ENCODE results near the gene KLHL26.

Gene KLHL26

DNA sequence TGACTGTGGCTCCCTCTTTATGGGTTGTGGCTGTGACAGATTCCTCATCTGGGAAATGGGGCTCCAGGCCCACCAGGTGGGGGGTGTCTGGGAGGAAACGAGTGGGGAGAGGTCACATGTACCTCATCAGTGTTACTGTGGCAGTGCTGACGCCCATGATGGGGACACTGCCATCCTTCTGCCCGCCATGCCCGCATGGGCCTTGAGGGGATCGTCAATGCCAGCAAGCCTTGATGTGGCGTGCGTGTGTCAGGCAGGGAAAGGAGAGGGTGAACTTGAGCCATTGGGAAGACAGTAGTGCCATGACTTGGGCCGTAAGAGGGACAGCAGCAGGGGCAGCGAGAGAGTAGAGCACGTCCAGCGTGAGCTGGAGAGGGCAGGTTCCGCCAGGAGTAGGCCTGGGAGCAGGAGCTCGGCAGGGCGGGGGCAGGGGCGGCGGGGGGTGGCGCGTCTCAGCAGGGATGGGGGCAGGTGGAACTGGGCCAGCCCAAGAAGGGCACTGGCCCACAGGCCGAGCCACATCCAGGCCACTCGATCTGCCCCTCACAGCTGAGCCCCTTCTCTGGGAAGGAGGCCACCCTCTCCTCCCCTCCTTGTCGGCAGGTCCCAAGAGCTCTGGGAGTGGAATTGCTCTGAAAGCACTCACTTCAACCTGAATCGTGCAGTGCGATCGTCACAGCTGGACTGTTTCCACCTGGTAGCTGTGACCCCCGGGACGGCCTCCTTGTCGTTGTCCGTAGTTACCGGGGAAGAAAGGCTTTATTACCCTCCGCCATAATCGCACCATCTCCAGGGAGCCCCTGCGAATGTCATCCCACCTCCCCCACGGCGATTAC, 9.9 kb downstream of the KLHL26 start:
- no peak for DNase-seq (ENCODE audit: low read depth in 1 of 2, low spot score in 1 of 2)

DNA sequence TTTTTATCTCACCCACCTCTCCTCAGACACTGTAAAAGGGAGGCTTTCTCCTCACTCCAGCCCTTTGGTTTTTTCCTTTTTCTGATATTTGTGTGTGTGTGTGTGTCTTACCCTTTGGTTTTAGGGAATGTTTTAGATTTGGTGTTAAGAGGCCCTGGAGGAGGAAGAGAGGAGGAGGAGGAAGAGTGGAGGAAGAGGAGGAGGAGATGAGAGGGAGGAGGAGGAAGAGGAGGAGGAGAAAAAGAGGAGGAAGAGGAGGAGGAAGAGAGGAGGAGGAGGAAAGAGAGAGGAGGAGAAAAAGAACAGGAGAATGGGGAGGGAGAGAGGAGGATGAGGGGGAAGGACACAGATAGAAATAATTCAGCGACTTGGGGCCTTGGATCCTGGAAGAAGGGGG, 10.5 kb downstream of the KLHL26 start:
- DNase-seq (ENCODE audit: low read depth in 1 of 2, low spot score in 1 of 2), result no peak

DNA sequence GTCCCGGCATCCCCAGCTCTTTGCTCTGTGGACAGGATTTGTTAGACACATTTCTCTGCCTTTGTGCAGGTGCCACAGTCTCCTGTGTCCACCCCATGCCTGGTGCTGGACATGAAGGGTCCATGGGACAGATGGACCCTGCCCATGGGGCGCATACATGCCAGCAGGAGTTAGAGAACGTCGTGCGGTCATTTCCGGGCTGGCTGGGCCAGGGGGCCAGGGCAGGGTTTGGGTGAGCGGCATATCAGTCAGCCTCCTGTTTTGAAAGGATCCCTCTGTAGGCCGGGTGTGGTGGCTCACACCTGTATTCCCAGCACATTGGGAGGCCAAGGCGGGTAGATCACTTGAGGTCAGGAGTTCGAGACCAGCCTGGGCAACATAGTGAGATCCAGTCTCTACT, 11.0 kb downstream of the KLHL26 start:
- DNase-seq (ENCODE audit: low read depth in 1 of 2, low spot score in 1 of 2), result no peak

DNA sequence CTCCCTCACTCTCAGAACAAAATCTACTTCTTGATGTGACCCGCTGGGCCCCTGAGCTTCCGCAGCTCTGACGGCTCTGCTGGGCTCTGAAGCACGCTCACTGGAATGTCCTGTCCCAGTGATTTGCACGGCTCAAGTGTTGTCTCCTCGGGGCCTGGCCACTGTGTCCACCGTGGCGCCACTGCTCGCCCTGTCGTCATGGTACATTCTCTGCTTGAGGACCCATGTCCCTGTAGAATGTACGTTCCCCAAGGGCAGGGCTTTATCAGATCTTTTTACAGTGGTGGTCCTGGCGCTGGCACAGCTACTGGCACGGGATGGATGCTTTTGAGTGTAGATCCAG, 12.1 kb downstream of the KLHL26 start:
- no peak for DNase-seq (ENCODE audit: low read depth in 1 of 2, low spot score in 1 of 2)

DNA sequence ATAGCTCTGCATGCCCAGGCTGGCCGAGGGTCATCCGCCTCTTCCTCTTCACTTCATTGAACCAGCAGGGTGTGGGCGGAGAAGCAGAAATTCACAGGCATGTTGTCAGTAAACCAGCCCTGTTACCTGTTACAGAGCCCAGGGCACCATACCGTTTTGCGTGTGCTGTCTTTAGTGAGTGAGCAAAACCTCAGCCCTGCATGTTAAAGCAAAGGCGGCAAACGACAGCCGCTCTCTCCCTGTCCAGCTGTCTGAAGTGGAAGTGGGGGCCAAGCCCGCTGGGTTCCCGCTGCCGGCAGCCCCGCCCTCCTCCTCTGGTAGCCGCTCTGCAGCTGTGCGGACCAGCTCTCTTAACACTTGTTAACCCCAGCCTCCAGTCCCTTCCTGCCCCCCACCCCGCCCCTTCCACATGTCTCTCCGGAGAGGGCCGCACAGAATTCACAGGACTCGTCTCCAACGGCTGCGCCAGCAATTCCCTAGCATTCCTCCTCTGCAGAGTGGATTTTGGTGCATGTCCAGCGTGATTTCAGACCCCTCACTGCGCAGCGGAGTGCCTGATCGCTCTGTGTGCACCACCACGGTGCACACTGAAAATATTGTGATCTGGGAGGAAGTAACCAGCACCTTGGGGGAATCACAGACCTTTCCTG, 12.7 kb downstream of the KLHL26 start:
- DNase-seq (ENCODE audit: low read depth in 1 of 2, low spot score in 1 of 2), result no peak

DNA sequence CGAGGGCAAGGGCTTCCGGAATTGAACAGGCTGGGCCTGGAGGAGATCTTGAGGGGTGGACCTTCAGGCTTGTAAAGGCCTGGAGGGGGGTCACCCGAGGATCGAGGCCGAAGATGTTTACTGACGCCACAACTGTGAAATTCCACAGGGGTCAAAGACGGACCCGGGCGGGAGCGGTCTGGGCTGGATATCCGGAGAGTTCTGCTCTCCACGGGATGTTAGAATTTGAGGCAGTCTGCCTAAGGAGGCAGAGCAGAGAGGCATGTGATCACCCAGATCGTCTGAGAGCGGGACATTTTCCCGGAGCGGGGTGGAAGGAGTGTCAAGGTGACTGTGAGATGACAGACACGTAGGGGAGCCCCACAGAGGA, 13.2 kb downstream of the KLHL26 start:
- no peak for DNase-seq (ENCODE audit: low read depth in 1 of 2, low spot score in 1 of 2)

DNA sequence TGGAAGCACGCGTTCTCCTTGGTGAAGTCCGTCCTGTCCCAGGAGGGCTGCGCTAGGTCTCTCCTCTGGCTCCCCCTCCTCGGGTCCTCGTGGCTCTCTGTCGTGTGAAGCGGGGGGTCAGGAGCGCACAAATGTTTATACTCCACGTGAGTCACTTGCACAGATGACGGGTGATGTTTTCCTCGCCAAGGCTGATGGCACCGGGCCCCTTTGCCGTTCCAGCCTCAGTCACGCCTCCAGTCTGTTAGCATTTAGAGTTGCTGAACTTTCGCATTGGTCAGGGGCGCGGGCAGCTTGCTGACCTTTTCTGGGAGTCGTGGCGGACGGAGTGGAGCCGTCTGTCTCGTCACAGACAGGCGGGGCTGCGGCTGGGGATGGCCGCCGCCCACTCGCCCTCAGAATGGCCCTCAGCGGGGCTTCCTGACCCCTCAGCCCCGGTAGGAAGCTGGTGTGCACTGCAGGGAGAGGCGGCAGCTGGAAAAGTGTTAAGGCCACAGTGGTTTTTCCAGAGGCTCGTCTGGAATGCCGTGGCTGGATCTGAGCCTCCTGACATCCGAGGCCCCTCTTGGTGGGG, 13.7 kb downstream of the KLHL26 start:
- no peak for DNase-seq (ENCODE audit: low read depth in 1 of 2, low spot score in 1 of 2)

DNA sequence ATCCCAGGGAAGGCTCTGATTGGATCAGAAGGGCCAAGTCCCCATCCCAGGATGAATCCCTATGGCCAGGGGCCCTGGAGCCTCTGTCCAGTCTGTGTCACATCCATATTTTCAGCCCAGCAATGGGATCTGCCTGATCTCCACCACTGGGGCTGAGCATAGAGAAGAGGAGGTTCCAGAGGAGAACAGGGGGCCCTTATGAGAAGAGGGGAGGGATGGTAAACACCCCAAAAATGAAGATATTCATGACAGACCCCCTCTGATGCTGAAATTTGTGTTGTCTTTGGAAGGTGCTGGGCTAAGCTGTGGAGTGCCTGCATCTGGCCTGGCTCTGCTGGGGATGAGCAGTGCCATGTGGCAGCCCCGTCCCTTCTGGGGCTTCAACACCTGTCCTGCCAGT, 14.5 kb downstream of the KLHL26 start:
- no peak for DNase-seq (ENCODE audit: low read depth in 1 of 2, low spot score in 1 of 2)

DNA sequence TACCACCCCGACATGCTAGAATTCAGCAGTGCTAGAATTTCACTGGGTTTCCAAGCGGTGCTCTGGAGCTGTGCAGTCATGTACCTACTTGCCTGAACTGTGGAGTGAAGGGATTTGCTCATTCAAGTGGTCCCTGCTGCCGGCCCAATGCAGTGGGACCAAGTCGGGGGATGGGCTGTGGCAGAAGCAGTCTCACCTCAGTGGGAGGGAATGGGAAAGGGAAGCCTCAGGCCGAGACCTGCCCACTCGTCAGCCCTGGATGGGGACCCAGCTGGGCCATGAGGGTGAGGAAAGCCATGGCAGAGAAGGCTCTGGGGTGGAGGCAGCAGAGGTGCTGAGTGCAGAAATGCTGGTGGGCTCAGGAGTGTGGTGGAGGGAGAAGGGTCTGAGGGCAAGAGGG, 14.9 kb downstream of the KLHL26 start:
- DNase-seq (ENCODE audit: low read depth in 1 of 2, low spot score in 1 of 2), result no peak

DNA sequence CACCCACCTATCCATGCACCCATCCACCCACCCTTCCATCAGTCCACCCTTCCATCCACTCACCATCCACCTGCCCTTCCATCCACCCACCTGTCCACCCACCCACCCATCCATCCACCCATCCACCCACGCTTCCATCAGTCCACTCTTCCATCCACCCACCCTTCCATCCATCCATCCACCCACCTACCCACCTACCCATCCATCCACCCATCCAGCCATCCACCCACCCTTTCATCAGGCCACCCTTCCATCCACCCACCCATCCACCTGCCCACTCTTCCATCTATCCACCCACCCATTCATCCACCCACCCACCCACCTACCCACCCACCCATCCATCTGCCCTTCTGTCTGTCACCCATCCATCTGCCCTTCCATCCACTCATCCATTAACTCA, 17.0 kb downstream of the KLHL26 start:
- no peak for DNase-seq (ENCODE audit: low read depth in 1 of 2, low spot score in 1 of 2)

DNA sequence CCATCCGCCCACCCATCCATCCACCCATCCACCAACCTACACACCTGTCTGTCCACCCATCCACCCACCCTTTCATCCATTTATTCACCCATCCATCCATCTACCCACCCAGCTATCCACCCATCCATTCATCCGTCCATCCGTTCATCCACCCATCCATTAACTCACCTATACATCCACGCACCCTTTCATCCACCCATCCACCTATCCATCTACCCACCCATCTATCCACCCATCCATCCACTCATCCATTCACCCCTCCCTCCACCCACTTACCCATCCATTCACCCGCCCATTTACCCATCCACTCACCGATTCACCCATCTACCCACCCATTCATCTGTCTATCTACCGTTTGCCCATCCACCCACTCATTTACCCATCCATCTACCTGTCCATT, 17.6 kb downstream of the KLHL26 start:
- DNase-seq (ENCODE audit: low read depth in 1 of 2, low spot score in 1 of 2), result no peak

DNA sequence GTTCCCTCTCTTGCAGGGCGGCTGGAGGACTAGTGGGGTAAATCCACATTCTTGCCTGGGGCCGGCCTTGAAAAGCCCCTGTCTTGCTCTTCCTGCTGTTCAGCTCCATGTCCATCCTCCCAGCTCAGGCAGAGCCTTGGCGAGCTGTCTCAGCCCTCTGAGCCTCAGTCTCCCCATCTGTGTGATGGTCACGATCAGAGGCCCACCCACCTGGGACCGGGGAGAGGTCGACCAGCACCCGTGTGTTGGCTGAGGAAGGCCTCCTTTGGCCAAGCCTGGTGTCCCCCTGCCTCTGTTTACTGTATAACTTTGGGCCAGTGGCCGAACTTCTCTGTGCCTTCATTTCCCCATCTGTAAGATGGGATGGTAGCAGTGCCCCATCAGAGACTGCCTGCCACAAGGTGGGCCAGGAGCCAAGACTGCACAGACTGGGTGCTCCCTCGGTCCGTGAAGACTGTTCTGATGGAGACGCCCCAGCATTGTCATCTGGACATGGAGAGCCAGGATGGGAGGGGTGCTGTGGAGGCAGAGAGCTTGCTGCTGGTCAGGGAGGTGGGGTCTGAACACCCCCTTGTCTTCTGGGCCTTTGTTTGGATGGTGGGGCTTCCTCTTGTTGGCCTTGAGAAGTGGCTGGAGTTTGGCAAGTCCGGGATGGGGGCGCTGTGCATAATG, 18.5 kb downstream of the KLHL26 start:
- DNase-seq (ENCODE audit: low read depth in 1 of 2, low spot score in 1 of 2), result no peak

DNA sequence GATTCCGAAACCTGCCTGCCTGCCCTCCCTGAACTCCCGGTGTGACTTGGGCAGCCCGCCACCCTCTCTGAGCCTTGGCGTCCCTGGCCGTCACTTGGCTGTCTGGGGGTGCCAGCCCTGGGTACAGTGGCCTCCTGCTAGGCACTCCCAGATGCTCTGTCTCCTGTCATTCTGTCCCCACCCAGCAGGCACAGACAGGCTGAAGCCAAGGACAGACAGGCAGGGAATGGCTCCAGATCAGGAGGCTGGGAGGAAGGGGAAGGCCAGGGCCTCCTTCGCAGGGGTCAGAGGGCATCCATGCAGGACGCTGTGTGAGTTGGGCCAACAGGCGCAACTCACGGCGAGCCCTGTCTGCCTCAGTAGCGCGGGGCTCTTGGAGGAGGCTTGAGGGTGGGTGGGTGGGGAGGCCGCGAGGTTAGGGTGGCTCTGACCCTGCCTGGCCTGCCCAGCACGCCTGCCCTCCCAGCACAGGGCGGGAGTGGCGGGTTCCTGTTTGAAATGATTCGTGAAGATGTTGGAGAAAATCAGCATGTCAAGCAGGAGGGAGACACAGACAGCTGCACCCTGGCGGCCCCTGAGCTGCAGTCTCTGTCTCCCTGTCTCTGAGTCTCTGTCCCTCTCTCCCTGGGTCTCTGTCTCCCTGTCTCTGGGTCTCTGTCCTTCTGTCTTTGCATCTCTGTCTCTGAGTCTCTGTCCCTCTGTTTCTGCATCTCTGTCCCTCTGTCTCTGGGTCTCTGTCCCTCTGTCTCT, 19.7 kb downstream of the KLHL26 start:
- no peak for DNase-seq (ENCODE audit: low read depth in 1 of 2, low spot score in 1 of 2)

DNA sequence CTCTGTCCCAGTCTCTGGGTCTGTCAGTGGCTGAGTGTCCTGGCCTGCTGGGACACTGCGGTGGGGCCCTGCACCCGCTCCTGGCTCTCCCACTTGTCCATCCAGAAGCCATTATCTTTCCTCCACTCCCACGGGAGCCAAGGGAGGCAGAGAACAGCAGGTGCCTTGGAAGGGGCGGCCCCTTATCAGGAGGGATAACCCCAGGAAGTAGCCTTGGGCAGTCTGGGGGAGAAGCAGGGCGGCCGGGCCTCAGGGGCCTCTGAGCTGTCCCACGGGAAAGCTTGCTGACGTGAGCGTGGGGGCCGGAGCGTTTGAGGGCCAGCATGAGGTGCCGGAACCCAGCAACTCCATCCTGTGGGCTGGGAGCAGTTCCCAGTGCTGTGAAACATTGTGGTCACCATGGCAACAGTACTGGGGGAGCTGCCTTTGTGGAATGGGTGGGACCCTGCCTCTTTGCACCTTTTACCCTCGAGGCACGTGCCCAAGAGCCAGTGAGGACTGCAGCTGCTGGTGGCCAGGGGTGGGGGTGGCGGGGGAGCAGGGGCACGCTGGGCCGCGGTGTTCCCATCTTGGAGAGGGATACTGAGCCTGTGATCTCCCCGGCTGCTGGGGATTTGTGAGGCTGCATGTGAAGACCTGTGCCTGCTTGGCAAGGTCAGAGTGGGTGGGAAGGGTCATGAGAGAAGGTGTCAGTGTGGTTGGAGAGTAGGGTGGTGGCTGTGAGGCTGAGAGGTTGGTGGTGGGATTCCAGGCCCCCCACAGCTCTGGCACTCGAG, 20.9 kb downstream of the KLHL26 start:
- DNase-seq (ENCODE audit: low read depth in 1 of 2, low spot score in 1 of 2), result no peak

DNA sequence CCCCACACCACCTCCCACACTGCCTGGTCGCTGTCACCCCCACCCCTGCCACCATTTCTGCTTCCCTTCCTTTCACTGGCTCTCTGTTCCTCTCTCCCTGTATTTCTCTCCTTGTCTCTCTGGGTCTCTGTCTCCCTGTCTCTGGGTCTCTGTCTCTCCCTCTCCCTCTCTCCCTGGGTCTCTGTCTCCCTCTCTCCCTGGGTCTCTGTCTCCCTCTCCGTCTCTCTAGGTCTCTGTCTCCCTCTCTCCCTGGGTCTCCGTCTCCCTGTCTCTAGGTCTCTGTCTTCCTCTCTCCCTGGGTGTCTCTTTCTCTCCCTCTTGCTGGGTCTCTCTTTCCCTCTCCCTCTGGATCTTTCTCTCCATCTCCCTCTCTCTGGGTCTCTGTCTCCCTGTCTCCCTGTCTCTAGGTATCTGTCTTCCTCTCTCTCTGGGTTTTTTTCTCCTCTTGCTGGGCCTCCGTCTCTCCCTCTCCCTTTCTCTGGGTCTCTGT, 21.6 kb downstream of the KLHL26 start:
- DNase-seq (ENCODE audit: low read depth in 1 of 2, low spot score in 1 of 2), result no peak

DNA sequence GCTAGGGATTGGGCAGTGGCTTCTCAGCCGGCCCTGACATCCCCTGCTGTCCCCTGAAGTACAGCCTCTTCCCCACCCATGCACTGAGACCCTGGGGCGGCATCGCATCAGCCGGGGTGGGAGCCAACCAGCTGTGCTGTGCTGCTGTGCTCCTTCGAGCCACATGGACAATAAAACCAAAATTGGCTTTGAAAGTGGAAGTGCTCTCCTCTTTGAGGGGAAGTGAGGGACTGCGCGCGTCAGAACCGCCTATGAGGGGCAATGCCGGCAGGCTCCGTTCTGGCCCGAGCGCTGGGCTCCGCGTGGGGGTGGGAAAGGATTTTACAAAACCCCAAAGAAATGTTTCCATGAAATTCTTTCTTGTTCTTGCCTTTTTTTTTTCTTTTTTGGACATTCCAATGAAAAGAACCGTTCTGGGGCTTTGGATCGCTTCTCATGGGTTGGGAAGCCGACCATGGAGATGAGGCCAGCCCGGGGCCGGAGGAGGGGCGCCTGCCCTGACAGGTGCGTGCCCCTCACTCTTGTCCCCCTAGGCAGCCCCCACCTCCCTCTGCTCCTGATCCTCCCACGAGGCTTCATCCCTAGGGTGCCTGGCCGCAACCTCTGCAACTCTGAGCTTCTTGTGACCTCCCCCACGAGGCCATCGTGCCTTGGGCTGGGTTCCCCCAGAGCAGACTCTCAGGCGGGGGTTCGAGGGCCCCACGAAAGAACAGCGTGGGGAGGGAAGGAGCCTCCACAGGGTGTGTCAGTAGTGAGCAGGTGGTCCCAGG, 22.6 kb downstream of the KLHL26 start:
- DNase-seq (ENCODE audit: low read depth in 1 of 2, low spot score in 1 of 2), result no peak

DNA sequence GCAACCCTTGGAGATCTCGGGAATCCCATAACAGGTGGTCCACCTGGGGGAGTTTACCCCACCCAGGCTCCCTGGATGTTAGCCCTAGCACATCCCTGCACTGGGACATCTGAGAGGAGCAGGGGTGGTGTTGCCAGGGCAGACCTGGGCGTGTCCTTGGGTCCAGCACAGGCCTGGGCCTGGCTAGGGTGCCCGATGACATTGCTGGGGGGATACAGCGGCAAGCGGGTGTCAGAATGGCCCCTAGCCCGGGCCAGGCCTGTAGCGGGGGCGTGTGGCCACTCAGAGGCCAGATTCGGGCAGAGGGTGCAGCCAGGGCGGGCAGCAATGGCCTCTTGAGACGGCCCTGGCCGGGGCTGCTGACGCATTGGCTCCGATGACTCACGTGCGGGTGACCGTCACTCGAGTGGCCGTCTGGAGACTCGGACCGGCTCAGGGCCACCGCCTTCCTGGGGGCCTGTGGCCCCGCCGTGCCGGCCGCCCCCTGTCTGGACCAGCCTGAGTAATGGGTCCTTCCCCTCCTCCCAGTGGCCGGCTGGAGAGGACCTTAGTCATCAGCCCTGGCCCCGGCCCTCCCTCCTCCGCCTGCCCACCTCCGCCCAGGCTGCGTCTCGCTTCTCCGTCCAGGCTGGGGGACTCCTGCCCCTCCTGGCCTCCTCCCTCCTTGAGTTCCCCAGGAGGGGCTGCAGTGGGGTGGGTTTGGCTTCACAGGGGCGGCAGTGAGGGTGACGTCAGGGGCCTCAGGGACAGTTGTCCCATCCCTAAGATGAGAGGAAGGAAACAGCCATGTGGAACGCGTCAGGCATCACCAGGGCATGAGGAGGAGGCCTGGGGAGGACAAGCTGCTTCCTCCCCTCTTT, 23.5 kb downstream of the KLHL26 start:
- no peak for DNase-seq (ENCODE audit: low read depth in 1 of 2, low spot score in 1 of 2)

DNA sequence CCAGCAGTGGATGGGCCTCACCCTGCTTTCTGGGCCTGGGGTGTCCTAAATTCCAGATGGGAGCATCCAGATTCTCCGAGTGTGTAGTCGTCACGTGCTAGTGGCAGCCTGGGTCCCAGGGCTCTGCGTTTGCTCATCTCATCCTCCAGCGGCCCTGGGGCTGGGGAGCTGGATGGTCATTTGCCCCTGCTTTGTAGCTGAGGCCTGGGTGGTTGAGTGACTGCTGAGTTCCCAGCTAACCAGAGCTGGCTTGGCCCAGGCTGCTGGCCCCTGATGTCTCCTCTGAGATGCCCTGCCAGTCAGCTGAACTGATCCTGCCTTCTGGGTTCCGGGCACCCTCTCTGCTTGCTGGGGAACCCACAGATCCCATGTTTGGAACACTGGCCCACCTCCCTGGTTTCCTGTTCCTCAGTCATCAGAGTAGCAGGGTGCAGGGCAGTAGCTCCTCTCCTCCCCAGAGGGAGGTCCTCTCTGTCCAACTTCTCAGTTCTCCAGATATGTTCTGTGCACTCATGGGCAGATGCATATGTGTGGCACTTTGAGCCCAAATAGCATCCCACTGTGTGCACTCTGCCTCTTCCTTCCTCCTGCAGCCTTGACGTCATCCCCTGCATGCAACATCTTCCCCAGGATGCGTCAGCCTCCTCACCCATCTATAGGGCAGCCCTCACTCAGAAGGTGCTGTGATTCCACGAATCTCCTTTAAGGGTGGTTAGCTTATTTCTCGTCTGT, 24.3 kb downstream of the KLHL26 start:
- no peak for DNase-seq (ENCODE audit: low read depth in 1 of 2, low spot score in 1 of 2)
